Progenitor cell of endocrine pancreas (in vitro differentiated cells): Measurements from ENCODE around the gene IRAK2. TPM values are rescaled to one million over a fixed set of nuclear protein-coding genes. Genes with fewer than 3 reads are reported as not detected.

ENCODE experiments used
- DNase-seq: peaks from one replicate; pipeline ENCODE4 v3.0.0; 2021; ENCODE audit warnings: low spot score; ENCODE audit not compliant: unreplicated experiment
- H3K27ac Mint-ChIP-seq: 2 replicates; pipeline ENCODE4 v1.8.0; 2021; ENCODE audit warnings: mild to moderate bottlenecking, moderate library complexity, mixed read lengths
- H3K27me3 Mint-ChIP-seq: 2 replicates; pipeline ENCODE4 v1.8.0; 2021; ENCODE audit warnings: mixed read lengths
- H3K36me3 Mint-ChIP-seq: 2 replicates; pipeline ENCODE4 v1.8.0; 2022; ENCODE audit warnings: mixed read lengths; ENCODE audit not compliant: insufficient read depth
- H3K4me1 Mint-ChIP-seq: 2 replicates; pipeline ENCODE4 v1.8.0; 2021; ENCODE audit warnings: low read depth, mixed read lengths
- H3K4me3 Mint-ChIP-seq: 2 replicates; pipeline ENCODE4 v1.8.0; 2021; ENCODE audit warnings: low read depth, mild to moderate bottlenecking, moderate library complexity, mixed read lengths
- H3K9me3 Mint-ChIP-seq: 2 replicates; pipeline ENCODE4 v1.8.0; 2021; ENCODE audit warnings: low read depth, mixed read lengths
- CTCF ChIP-seq: fragments of 200-600 bp; sonication (generic); IDR thresholded peaks from one replicate; pipeline ENCODE4 v1.5.0; 2021; ENCODE audit warnings: antibody characterized with exemption, mild to moderate bottlenecking; ENCODE audit not compliant: unreplicated experiment
- total RNA-seq: library from RNA; stranded (reverse); gene quantifications from 2 replicates; pipeline ENCODE4 v1.2.1, GENCODE V29; 2021

The IRAK2 gene
- total RNA-seq, 1 donor from 2014 or later, result 0.36 TPM

DNA sequence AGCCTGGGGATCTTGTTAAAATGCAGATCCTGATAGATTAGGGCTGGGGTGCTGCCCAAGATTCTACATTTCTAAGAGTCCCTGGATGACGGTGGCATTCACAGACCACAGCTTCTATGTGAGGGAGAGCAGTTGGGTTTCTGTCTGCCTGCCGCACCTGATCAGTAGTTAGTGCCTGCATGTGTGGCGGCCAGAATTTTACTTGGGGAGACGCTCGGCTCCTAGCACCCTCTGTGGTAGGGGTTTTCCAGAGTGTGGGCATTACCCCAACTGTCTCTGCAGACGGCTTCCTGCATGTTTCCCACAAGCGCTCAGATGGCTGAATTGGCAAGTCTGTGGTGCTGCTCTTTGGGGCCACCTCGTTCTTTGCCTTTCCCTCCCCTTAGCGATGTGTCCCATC is 119.8 kb downstream of the IRAK2 start:
- no peak overlapping the region for H3K27ac Mint-ChIP-seq

GRCh38 chr3:10285272-10286132 is 120.8 kb downstream of the IRAK2 start:
- H3K27ac Mint-ChIP-seq, result peak overlapping the region; percentile 9
- DNase-seq, result no peak
- no peaks in the 10 kb centered on the region for H3K27me3 Mint-ChIP-seq
- H3K4me3 Mint-ChIP-seq, result no peak overlapping the region
- H3K4me1 Mint-ChIP-seq, result peaks cover 7% of the 10 kb centered on the region
- no peaks in the 10 kb centered on the region for H3K9me3 Mint-ChIP-seq
- peaks cover 6% of the 10 kb centered on the region for H3K36me3 Mint-ChIP-seq
- TF ChIP-seq CTCF, result no peak

More for the DNA sequence above, 119.8 kb downstream of the IRAK2 start:
- no peak for TF ChIP-seq CTCF
- Mint-ChIP-seq H3K9me3 (no peaks in the 10 kb centered on the region), H3K27me3 (no peaks in the 10 kb centered on the region), H3K4me1 (peaks cover 6% of the 10 kb centered on the region), H3K4me3 (no peak overlapping the region), H3K36me3 (peaks cover 7% of the 10 kb centered on the region)
- no peak for DNase-seq

DNA sequence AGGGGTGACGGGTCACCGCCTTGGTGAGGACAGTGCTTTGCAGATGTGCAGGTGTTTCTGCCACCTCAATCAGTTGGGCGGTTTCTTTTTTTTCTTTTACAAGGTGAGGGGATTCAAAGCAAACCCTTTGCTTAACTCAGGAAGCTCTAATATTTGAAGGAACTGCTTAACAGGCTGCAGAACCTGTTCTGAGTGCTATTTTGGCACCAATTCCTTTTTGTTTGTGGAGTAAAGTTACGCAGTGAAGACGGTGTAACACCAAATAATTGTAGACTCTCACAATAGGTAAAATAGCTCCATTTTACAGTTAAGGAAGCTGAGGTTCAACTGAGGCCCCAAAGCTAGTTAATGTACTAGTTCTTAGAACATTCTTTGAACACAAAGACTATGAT is 121.4 kb downstream of the IRAK2 start:
- peaks cover 10% of the 10 kb centered on the region for H3K4me1 Mint-ChIP-seq
- peaks cover 6% of the 10 kb centered on the region for H3K36me3 Mint-ChIP-seq
- no peak overlapping the region for H3K27ac Mint-ChIP-seq
- no peak overlapping the region for H3K4me3 Mint-ChIP-seq
- no peak for DNase-seq
- H3K27me3 Mint-ChIP-seq, result no peaks in the 10 kb centered on the region
- TF ChIP-seq CTCF, result no peak
- H3K9me3 Mint-ChIP-seq, result no peaks in the 10 kb centered on the region

DNA sequence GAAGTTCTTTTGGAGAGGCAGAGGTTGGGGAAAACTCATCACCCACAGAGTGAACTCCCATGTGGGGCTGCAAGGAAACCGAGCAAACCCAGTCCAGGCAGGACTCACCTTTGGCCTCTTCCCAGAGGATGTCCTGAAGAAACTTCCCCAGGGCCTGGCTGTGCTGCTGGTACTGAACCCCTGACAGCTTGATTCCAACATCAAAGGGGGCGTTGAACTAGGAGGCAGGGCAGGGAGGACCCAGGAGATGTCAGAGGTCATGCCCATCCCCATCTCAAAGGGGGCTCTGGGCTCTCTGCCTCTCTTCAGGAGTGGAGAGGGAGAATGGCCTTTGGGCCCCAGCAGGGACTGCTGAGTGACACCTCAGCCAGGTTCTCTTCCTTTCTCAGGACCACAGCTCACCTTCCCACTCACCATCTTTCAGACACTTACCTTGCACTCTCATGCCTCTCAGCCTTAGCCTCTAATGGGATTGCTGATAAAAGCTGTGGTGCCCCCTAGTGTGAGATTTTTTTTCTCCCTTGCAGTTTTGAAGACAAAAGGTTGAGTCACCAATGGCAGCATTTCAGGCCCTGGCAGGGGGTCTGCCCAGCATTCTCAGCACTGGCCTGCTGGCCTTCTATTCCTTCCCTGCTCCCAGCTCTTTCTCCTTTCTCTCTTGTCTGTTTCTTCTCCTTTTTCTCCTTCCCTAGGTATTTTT is 122.0 kb downstream of the IRAK2 start:
- Mint-ChIP-seq H3K27ac (no peak overlapping the region), H3K9me3 (no peaks in the 10 kb centered on the region)

More for the DNA sequence above, 122.0 kb downstream of the IRAK2 start:
- peaks cover 15% of the 10 kb centered on the region for H3K4me1 Mint-ChIP-seq
- no peak for DNase-seq
- H3K4me3 Mint-ChIP-seq, result no peak overlapping the region
- no peaks in the 10 kb centered on the region for H3K27me3 Mint-ChIP-seq
- no peak for TF ChIP-seq CTCF
- H3K36me3 Mint-ChIP-seq, result peaks cover 6% of the 10 kb centered on the region
